GM08714 (cell line): ENCODE data around the gene LZTS3.
"Not testable (repeated sequence)": the region's sequence is repeated elsewhere in the genome, so short reads cannot be mapped to it uniquely, and the experiment has no call there.

ENCODE experiments used
- H3K4me3 ChIP-seq: fragments of 200-500 bp; sonication (Bioruptor generic); 2 replicates; pipeline ENCODE4 v1.5.1; 2014; ENCODE audit warnings: mild to moderate bottlenecking, low read length, inconsistent platforms
- ZNF274 ChIP-seq: IDR thresholded peaks from 2 replicates; pipeline ENCODE4 v1.6.1; 2012; ENCODE audit warnings: mild to moderate bottlenecking, low read depth, low read length

Gene LZTS3

DNA sequence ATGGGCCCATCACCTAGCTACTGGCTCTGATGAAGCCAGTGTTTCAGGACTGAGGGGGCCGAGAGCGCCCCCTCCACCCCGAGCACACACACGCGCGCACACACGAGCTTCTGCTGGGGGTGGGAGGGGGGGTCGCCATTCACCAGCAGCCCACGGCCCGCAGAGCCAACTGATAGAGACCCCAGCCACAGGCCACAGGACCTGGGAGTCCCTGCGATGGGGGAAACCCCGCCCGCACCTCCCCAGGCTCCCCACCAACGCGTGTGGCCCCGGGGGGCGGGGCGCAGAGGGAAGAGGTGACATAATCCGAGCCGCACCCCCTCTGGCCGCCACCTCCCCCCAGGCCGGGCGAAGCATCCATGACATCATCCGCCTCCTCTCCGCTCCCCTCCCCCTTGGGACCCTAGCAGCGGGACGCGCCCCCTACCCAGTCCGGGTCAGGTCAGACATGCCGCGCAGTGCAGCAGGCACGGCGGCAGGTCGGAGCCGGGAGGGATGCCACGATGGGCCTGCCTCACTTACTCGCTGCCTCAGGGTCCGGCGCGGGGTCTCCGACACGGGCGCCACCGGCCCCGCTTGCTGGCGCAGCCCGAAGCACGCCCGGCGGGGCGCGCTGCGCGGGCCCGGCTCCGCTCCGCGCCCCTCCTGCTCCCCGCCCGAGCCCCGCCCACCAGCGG lies at the start of gene LZTS3:
TSS of gene LZTS3 (minus strand) at position 617 of the 677 bp plus-strand sequence. CDS start 6,386 bp downstream, outside the sequence.
- H3K4me3 ChIP-seq: peak within 1 kb of the TSS; percentile 79
- no peak for TF ChIP-seq ZNF274

DNA sequence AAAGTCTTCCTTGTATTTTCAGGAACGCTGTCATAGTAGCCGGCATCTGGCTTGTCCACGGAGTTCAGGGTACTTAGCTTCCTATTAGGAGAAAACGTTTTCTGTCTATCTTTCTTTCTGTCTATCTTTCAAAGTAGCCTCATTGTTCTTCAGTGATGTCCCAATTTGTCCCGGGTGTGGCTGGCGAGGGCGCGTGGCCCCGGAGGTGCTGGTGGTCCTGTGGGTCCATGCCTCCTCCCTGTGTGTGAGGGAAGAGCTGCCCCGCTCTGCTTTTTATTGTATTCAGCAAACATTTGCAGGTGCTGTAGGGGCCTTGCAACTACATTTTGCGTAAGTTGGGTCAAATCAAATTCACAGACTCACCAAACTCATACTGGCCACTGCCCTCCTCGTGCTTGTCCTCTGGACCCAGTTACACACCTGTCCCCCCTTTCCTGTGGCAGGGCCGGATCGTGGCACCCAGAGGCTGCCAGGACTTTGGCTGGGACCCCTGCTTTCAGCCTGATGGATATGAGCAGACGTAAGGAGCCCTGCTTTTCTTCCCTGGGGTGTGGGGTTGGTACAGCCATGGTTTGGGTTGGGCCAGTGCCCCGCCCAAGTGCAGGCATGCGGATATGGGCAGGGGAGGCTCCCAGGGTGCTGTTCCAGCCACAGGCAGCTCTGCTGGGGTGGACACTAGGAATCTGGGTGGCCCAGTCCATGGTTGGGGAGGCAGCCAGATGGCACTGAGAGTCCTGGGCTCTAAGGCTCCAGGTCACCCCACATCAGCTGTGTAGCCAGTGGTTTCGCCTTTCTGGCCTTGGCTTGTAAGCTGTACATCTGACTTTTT lies 48.3 kb upstream of the LZTS3 start:
- no peak overlapping the region for H3K4me3 ChIP-seq
- TF ChIP-seq ZNF274: no peak

DNA sequence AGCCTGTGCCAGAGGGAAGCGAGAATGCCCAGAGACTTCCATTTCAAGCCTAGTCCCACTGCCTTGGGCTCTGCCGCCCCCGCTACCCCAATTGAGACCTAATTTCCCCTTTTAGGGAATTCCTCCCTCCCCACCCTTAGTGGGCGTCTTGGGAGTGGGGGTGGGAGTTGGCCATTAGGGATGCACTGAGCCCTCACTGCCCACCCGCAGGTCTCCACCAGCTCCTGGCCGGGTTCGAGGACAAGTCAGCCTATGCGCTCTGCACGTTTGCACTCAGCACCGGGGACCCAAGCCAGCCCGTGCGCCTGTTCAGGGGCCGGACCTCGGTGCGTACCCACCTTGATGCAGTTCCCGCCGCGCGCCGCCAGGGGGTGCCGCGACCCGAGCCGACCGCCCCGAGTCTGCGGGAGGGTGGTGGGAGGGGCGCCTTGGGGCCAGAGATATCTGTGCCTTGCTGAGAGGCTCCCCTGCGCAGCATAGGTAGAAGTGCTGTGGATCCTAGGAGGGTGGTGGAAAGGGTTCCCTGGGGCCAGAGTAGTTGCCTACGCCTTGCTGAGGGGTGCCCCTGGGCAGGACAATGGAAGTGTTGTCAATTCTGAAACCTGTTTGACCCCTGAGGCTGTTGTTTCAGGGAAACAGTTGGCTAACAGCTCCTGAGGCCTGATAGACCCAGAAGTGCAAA lies 45.1 kb upstream of the LZTS3 start:
- no peak overlapping the region for H3K4me3 ChIP-seq
- TF ChIP-seq ZNF274: no peak

DNA sequence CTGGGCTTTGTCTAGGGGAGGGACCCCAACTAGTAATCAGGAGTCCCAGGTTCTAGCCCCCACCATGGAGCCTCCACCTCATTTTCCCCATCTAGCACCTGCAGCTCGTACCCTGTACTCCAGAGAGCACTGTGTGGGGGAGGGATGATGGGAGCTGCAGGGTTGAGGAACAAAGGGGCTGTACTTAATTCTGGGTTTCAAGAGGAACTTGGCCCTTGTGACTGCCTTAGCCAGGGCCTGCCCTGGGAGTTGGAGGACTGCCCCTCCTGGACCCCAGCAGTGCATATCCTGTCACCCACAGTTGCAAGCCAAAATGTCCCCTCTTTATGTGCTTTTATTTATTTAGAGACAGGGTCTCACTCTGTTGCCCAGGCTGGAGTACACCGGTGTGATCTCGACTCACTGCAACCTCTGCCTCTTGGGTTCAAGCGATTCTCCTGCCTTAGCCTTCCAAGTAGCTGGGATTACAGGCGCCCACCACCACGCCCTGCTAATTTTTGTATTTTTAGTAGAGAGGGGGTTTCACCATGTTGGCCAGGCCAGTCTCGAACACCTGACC lies 42.1 kb upstream of the LZTS3 start:
- H3K4me3 ChIP-seq: not testable (repeated sequence)

DNA sequence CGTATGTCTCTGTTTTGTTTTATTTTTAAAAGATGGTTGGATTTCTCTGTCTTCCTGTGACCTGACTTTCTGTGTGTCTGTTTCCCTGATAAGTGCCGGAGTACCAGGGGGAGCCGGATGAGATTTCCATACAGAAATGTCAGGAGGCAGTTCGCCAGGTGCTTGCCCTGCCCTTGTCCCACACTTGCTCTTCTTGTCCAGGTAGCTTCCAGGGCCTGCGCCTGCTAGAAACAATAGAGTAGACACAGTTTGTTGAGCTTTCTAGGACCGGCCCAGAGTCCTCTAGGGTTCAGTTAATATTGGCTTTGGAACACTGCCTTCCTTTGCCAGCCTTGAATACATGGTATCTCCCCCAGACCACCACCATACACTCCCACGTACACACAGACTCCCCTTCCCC lies 39.9 kb upstream of the LZTS3 start:
- H3K4me3 ChIP-seq: no peak overlapping the region
- no peak for TF ChIP-seq ZNF274

DNA sequence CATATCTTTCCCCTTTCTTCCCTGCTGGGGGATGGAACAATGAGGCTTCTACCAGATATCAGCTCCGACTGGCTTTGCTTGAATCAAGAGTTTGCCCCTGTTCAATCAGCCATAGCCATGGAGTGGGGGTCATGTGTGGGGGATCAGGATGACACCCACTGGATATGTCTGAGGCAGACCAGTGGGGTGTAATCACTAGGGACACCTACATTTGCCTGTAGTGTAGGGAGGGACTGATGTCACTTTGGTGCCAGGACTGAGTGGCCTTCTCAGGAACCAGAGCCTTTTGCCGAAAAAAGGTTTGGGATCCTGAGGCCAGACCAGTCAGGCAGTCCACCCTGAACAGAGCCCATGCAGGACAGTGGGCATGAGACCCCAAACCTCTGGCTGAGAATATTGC lies 37.0 kb upstream of the LZTS3 start:
- TF ChIP-seq ZNF274: no peak
- H3K4me3 ChIP-seq: peak overlapping the region; percentile 91

DNA sequence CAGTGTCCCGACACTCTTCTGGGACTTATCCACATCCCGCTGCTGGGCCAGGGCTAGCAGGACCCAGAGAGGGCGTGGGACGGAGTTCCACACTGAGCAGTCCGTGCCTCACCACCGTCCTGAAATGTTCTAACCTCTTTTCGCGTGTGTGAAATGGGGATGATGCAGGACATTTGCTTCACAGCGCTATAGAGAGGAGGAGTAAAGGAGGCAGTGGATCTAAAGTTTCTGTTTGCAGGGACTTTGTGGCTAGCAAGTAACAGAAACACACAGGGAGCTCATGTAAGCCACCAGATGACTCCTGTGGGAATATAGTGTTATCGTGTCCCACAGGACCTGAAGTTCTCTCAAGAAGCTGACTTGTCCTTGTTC lies 36.6 kb upstream of the LZTS3 start:
- TF ChIP-seq ZNF274: no peak
- peak overlapping the region; percentile 91 for H3K4me3 ChIP-seq

DNA sequence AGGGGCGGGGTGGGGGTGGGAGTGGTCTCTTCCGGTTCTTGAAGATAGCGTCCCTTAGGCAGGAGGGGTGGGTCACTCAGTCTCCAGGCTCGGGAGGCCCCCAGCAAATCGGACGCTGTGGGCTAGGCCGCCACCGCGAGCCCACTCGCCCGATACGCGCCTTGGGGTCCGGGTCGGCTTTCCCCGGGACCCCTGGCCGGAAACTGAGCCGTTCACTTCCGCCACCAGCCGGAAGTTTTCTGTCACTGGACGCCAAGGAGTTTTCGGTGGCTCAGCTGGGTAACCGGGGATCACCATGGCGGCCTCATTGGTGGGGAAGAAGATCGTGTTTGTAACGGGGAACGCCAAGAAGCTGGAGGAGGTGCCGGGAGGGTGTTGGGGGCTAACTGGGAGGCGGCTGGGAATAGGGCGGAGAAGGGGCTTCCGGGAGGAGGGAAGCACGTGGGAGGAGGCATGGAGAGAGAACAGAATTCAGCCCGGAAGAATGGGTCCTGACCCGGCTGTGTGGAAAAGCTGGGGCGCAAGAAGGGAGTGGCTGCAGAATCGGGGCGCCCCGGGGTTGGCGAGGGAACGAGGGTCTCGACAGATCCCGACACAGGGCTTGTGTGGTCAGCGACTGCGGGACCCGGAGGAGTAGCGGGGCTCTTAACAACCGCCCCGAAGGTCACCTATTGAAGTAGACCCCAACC lies 36.1 kb upstream of the LZTS3 start, which contains the start of gene ITPA:
TSS of gene ITPA (plus strand) at position 242 of the 689 bp plus-strand sequence. CDS start at position 296, 54 bp downstream.
- peak within 1 kb of the TSS; percentile 91 for H3K4me3 ChIP-seq
- no peak for TF ChIP-seq ZNF274

DNA sequence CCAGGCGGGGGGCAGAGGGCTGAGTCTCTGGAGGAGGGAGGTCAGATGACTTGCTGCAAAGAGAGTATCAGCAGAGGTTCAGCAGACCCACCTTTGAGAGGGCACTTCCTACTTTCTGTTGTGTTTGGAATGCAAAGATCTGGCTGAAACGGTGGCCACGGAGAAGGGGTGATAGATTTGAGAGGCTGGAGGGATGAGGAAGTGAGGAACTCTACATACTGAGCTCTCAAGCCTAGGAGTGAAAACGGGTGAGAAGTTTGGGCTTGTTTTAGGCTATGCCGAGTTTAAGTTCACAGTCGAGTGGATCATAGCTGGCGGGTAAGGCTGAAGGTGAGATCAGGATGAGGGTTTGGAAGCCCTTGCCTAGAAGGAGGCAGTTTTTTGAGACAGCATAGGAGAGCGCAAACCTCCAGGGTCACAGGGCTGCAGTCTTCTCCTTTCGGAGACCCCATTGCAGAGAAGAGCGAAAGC lies 35.5 kb upstream of the LZTS3 start:
- H3K4me3 ChIP-seq: peak overlapping the region; percentile 91
- no peak for TF ChIP-seq ZNF274

DNA sequence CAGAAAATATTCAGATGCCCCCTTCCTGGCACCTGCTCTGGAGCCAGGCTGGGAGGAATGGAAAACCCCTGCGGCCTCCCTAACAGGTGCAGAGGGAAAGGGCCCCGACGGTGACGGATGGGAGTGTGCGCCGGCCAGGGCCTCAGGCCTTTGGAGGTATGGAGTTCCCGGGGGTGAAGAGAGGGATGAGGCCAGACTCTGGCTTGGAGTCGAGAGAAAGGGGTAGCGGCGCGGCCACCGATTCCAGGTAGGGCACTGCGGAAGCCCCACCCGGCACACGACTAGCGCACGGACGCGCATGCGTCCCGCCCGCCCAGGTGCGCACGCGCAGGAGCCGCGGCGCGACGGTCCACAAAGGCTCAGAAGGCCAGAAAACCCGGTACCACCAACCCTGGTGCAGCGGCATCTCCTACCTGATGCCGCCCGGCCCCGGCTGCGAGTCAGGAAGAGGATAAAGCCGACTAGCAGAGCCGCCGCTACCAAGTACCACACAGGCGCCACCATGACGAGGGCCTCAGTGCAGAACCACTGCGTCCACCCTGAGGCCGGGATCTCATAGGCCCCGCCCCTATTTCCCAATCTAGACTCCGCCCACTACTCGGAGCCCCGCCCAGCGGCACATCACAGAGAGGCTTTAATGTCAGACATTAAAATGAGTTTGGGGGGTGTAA lies 30.9 kb upstream of the LZTS3 start, which contains the start of gene DDRGK1:
TSS of gene DDRGK1 (minus strand) at position 559 of the 671 bp plus-strand sequence. CDS start at position 504, 55 bp downstream.
- peak within 1 kb of the TSS; percentile 92 for H3K4me3 ChIP-seq
- TF ChIP-seq ZNF274: no peak

DNA sequence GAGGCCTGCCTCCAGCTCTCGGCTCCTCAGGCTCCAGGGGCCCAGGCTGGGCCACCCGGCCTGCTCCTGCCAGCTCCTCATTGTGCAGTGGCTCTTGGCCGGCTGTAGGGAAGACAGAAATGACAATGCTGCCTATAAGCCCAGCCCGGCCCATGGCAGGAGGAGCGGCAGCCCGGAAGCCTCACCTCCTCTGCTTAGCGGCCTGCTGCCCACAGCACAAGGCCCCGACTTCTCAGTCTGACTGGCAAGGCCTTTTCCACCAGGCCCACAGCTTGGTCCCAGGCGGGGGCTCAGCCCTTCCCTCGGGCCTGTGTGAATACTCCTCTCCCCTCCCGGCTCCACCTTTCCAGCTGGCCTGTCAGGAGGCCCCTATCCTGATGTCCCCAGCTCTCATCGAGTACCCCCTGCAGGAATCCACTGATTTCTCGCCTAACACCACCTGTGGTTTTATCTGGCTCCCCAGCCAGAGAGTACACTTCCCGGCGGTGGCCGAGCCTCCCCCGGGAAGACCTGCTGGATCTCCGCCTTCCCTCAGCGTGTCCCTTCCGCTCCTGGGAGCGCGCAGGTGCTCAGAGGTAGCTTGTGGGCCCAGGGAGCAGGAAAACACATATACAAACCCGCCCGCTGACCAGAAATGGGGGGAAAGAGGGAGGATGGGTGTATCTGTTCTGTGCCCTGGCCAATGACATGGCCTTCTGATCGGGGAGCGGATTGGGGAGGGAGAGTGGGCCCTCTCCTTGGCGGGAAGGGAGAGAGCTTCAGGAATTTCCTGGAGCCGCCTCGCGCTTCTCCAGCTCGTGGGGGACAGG lies 30.2 kb upstream of the LZTS3 start:
- TF ChIP-seq ZNF274: no peak
- peak overlapping the region; percentile 92 for H3K4me3 ChIP-seq

DNA sequence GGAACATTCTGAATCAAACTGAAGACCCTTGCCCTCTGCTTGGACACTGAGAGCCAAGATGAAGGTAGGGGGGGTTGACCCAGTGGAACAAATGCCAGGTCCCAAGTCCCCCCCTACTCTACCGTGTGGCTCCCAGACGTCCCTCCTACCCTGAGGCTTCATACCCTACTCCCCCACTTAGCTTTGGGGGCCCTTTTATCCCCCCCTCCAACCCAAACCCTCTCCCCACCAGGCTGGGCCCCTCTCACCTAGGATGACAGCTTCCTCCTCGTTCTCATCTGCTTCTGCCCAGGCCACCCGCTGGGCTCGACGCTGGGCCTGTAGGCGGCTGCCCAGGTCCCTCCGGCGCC lies 29.6 kb upstream of the LZTS3 start:
- peak overlapping the region; percentile 92; the same call in 1 of the 2 replicates for H3K4me3 ChIP-seq
- TF ChIP-seq ZNF274: no peak
